ENCODE data around the gene EDRF1.
"Not testable (repeated sequence)": the region's sequence is repeated elsewhere in the genome, so short reads cannot be mapped to it uniquely, and the experiment has no call there.

The EDRF1 gene

DNA sequence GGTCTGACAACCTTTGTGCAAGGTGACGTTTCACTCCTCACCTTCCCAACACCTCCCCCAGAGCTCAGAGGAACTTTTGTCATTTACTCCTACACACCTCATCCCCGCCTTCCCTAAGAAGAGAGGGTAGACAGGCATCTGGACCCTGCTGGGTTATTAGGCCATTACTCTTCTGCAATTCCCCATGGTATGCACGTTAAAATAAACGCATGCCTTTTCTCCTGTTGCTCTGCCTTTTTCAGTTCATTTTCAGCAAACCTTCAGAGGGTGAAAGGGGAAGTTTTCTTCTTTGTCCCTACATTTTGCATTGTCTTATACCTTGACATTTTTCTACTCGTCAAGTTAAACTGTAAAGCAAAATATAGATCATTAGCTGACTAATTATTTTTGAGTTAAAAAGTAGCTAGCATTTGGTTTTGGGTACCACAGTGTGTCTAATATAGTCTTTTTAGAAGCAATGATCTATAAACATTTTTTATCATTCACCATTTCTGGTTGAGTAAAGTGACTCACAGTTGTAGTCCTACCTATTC is 10.5 kb upstream of the EDRF1 start:
- DNase-seq = no peak

DNA sequence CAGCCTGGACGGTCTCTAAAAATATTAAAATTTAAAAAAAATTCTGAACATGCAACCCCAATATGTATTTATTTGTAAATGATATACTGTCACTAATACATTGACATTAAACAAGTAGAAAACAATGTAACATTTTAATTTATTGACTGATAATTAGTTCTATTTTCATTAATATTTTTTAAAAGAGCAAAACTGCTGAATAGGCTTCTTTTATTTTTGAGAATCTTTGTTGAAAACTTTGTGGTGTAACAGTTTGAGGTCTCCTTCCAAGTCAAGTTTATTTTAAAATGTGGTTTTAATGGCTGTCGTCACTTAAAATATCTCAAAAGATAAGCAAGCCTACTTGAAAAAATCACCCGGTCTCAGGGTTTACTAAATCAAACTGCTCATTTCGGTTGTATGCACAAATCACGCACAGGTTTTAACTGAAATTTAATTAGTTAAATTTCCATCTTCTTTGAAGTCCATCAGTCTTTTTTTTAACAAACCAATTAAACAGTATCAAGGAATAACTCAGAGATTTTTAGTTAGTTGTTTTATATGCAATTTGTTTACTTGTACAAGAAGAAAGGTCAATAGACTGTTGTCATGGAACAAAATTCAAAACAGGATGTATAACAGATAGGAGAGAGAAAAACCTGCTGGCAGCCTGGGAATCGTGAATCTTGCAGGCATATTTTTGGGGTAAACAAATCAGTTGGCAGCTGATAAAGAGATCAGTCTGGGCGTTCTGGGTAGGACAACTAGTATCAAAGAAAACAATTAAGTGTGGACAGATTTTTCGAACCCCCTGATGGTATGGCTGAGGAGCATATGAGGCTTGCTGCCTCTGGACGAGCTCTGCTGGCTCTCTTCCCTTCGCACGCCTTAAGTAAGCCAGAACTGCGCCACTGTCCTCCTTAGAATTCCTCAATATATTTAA is 9.7 kb upstream of the EDRF1 start:
- no peak for DNase-seq

DNA sequence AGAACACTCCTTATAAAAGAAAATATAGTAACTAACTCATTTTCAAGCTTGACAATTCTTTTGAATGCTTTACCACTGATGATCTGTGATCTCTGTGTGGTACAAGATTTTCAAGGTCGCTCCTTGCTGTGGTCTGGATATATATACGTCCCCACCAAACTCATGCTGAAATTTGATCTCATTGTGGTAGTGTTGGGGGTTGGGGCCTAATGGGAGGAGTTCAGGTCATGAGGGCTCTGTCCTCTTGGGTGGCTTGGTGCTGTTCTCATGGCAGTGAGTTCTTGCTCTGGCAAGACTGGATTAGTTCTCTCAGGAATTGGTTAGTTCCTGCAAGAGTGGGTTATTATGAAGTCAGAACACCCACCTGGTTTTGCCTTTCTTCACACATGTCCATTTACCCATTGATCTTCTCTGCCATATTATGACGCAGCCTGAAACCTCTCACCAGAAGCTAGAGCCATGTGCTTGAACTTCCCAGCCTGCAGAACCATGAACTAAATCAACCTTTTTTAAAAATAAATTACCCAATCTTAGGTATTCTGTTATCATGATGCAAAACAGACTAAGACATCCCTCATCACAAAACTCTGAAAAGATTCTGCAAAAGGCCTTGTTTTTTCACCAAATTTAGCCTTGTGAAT is 8.3 kb upstream of the EDRF1 start:
- DNase-seq = no peak

DNA sequence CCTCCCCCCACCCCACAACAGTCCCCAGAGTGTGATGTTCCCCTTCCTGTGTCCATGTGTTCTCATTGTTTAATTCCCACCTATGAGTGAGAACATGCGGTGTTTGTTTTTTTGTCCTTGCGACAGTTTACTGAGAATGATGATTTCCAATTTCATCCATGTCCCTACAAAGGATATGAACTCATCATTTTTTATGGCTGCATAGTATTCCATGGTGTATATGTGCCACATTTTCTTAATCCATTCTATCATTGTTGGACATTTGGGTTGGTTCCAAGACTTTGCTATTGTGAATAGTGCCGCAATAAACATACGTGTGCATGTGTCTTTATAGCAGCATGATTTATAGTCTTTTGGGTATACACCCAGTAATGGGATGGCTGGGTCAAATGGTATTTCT is 4.8 kb upstream of the EDRF1 start:
- not testable (repeated sequence) for DNase-seq

DNA sequence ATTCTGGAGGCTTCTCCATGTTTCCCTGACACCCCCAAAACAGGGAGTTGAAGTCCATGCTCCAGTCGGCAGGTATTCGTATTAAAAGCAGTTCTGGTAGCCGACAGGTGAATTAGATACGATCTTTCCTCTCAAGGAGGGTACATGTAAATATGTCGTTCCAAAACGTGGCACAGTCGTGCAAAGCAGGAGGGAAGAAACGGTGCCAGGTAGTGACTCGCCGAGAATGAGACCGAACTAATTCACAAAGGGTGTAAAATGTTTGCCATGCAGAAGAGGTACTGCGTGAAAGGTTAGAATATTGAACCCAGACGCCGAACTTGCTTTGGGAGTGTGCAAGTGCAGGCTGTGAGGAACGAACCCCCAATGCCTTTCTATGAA is 483 bp downstream of the EDRF1 start:
- DNase-seq = peak in 4 of 56 donors; percentile 22 to 53 (median 40)

DNA sequence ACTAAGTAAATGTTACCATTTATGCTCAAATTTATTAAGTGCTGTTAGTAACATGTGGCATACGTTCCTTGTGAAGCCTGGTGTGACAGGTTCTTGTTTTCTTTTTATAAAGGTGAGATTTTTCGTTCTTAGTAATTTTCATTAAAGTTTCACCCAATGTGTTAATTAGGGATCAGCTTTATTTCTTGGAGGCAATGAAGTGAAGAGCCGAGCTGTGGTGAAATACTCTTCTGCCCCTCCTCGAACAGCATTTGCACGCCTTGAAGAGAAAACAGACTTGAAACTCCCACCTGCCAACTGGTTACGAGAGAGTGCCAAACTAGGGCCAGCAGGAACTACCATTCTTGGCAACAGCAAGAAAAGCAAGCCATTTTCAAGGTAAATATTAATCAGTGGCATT is 1.5 kb downstream of the EDRF1 start:
- no peak for DNase-seq

DNA sequence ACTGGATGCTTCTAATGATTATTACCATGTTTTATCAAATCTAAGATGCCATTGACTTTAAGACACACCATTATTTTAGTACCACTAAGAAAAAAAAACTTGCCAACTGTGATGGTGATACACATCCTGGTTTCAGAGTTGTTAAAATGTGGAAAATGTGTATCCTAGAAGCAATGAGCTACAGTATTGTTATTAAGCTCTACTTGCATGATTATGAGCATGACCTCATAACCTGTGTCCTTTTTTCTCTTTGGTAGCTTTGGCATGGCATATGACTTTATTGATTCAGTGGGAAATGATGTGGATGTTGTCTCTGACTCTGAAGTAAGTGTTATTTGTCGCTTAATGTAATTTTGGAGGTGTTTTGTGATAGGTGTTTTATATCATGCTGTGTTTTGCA is 3.3 kb downstream of the EDRF1 start:
- DNase-seq = no peak

DNA sequence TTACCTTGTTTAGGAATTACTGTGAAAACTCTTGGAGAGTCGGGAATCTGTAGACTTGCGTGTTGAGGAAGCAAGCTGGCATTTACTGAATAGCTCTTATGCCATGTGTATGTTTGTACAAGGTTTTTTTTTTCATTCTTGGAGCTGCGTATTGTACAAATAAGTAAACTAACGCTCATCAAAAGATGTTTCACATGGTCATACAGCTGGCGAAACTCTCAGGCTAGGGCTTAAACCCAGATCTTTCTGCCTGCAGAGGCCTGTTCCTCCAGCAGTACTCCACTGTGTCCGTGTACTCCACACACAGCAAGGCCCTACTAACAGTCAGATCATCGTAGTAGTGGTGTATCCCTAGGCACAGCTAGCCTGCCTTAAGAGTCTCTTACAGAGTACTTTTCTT is 7.4 kb downstream of the EDRF1 start:
- DNase-seq = no peak

DNA sequence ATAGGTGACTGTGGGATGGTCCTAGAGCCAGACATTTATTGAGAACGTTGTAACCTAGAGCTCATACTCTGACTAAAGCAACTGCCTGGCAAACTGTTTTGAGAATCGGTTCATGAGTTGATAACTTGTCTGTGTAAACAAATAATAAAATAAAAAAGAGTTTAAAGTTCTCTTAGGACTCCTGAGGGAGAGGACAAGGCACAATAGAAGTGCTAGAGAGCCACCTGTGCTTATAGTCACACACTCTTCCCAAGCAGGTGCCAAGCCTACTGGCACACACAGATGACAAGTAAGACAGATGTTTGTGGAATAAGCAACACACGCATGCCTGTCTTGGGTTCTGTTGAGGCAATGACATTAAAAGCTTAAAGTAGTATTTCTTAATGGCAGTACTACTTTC is 7.9 kb downstream of the EDRF1 start:
- no peak for DNase-seq

DNA sequence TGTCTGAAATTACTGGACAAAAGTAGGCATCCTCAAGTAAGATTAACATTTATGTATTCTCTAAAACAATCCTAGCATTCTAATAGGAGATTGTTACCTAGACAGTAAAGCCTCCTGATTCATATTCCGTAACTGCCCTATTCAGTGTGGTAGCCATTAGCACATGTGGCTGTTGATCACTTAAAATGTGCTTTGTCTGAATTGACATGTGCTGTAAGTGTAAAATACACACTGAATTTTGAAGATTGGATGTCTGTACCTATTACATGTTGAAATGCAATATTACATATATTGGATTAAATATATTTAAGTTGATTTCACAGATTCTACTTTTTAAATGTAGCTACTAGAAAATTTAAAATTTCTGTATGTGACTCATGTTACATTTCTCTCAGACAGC is 14.6 kb downstream of the EDRF1 start:
- no peak for DNase-seq

DNA sequence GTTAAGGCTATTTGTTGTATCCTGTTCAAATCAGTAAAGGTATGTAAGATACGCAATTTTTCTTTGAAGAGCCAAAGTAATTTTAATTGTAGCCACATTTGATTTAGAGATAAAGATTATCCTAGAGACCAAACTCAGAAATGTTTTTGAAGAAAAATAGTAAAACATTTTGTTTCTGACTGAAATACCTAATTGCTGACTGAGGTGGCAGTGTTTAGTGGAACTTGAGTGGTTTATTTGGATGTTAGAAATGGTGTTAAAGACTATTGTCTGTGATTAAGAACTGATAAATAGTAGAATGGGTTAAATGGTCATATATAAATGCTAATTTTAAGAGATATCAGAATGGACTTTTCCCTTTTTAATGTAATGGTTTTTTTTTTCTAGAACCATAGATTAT is 15.3 kb downstream of the EDRF1 start:
- DNase-seq = no peak

DNA sequence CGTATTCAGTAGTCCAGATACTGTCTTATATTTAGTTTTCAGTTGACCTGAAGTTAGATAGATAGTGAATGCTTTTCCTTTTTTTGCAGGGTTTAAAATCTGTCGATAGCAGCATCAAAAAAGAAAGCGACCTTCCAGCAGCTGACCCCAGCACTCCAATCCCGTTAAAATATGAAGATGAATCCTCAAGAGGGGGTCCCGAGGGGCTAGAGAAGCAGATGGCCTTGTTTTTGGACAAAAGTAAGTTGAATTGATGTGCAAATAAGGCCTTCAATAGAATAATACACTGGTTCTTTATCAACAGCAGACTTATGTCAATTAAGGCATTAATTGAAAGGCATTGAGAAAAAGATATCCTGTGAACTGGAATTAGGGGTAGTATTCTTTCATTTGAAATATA is 18.7 kb downstream of the EDRF1 start:
- DNase-seq = no peak

DNA sequence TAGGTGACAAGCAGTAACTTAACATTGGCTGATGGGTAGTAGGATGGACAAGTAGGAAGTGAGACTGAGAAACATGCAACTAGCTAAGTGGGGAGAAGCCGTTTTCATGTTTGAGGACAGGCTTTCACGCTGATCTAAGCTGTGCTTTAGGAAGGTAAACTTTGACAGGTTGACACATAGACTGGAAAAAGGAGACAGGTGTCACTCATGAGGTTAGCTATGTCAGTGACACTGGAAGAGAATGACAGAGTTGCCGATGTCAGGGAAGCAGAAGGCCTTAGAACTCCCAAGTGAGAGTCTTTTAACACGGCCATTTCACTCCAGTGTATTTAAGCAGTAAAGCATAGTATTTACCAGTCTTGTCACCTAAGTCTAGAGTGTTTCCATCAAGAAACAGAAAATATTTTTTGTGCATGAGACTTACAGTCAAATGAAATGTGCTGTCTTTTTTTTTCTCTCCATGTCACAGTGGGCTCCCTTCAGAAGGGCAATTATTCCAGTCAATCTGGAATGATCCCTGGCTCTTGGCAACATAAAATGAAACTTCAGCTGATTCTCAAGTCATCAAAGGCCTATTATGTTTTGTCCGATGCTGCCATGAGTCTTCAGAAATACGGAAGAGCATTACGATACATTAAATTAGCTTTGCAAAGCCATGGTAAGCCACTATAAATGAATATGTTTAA is 20.6 kb downstream of the EDRF1 start:
- DNase-seq = peak in 1 of 56 donors; percentile 5

DNA sequence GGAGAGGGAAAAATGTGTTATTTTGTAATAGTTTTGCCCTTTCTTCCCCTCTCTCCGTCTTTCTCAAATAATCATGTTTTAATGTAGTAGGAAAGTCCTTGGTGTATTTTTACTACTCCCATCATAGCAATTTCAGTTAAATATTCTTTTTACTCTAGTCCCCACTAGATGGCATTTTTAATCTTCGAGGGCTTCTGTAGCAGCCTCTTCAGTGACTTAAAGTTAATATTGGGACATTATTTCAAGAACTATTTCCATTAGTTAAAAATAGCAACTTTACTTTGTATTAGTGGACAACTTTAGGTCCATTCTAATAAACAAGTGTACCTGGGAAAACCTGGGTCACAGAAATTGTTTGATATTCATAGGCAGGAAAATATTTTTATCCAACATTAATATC is 23.0 kb downstream of the EDRF1 start:
- DNase-seq = no peak

DNA sequence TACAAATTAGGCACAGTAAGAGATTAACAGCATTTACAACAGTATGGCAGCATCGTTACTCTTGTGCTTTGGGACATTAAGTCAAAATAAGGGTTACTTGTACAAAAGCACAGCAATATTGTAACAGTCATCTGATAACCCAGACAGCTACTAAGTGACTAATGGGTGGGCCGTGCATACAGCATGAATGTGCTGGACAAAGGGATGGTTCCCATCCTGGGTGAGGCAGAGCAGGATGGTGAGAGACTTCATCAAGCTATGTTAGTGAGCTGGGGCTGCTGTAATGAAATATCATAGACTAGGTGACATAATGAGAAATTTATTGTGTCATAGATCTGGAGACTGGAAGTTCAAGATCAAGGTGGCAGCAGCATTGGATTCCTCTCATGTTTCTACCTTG is 25.4 kb downstream of the EDRF1 start:
- no peak for DNase-seq

DNA sequence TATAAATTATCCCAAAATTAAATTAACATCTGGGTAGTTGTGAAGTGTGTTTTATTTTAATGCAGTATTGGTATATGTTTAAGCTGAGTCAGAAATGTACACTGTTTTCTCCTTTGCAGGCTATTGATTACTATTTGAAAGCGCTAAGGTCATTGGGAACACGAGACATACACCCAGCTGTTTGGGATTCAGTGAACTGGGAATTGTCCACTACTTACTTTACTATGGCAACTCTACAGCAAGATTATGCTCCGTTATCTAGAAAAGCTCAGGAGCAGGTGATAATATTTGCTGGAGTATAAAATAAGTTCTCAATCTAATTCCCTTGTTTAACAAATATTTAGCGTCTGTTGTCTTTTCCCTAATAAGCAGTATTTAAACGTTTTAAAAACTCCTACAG is 27.9 kb downstream of the EDRF1 start:
- no peak for DNase-seq

DNA sequence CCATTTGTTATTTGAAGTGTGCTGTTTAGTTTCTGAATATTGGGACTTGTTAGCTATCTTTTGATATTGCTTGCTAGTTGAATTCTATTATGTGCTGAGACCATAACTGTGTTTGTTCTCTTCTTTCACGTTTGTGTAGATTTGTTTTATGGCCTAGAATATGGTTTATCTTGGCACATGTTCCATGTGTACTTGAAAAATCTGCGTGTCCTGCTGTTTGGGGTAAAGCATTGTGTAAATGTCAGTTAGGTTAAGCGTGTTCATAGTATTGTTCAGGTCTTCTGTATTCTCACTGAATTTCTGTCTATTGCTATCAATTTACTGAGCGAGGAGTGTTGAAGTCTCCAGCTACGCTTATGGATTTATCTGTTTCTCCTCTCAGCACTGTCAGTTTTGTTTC is 36.7 kb downstream of the EDRF1 start:
- DNase-seq = no peak

DNA sequence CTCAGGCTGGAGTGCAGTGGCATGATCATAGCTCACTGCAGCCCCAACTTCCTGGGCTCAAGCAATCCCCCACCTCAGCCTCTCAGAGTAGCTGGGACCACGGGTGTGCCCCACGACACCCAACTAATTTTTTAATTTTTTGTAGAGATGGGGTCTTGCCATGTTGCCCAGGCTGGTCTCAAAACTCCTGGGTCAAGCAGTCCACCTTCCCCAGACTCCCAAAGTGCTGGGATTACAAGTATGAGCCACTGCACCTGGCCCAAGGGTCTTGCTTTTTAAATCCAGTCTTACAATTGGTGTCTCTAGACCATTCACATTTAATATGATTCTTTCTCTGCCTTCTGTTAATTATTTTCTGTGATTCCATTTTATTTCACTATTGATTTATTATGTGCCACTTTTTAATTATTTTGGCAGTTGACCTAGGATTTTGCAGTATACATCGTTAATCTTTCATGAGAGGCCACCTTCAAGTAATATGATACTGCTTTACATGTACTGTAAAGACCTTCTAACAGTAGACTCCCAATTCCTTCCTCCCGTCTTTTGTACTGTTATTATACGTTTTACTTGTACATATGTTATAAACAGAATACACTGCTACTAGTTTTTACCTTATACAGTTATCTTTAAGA is 37.5 kb downstream of the EDRF1 start:
- DNase-seq = no peak

DNA sequence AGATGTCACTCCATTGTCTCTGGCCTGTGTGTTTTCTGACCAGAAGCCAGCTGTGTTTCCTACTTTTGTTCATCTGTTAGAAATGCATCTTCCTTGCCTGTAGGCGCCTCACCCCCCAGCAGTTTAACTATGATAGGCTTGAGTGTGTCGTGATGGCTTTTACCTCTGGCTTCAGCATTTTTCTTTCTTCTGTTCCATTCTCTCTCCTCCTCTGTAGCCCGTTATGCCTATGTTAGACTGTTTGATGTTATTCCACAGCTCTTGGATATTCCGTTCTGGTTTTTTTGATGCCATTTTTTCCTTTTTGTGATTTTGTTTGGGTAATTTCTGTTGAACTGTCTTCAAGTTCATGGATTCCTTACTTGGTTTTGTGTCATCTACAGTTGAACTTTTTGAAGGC is 38.2 kb downstream of the EDRF1 start:
- DNase-seq = no peak

DNA sequence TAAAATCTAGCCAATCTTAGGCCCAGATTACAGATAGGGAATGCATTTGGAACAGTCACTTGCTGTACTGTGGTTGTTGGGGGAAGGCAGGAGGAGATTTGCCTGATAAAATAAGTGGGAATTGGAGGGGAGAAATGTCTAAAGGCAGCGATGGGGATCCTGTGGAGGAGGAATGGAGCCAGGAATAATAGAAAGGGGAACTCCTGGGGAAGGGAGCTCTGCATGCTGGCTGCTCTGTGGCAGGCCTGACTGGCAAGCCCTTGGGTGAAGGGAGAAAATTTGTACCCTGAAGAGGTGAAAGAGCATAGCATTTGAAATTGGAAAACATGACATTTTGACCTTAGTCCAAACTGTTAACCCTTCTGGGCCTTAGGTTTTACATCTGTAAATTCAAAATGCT is 42.5 kb downstream of the EDRF1 start:
- DNase-seq = no peak
